Measurements from ENCODE around the gene GPX2.
A peak's percentile ranks its signal among the peaks of the same experiment; 100 is the strongest.

GPX2 gene

DNA sequence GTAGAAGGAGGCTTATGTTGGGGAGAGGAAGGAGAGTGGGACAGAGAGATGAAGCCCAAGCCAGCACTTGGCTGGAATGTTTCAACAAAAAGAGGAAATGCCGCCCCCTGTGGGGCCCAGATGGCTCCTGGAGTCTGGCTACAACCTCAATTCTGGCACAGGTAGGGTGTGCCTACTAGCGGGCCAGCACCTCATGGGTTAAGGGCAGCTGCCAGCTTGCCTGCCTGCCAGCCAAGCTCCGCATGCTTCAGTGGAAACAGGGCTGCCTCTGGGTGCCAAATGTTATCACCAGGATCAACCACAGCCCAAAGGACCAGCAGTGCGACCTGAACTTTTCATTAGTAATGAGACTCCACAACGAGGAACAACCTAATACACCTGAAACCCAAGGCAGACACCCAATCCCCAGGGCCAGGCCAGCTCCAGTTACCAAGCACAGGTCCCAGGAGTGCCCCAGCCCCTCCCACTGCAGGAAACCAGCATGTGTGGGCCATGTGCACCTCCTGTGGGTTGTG is 18.3 kb upstream of the GPX2 start:
- ATAC-seq, result no peak
- no peak for DNase-seq

DNA sequence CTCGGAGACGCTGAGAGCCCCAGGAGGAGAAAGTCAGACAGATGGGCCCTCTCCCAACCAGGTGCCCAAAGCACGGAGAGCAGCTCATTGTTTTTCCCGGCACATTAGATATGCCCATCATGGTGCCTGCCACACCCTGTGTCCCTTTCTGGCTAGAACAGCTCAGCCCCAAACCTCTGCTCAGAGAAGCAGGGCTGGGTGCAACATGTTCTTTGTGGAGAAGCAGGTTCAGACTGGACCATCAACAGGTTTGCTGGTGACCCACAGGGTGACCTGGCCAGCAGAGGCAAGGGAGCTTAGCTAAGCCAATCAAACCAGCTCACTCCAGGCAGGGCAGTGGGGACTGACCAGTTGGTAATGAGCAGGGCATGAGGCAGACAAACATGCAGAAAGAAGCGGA is 16.2 kb upstream of the GPX2 start:
- ATAC-seq (no peak), DNase-seq (no peak)

GRCh38 chr14:64958201-64958600 is 15.7 kb upstream of the GPX2 start:
- no peak for DNase-seq
- ATAC-seq, result no peak

DNA sequence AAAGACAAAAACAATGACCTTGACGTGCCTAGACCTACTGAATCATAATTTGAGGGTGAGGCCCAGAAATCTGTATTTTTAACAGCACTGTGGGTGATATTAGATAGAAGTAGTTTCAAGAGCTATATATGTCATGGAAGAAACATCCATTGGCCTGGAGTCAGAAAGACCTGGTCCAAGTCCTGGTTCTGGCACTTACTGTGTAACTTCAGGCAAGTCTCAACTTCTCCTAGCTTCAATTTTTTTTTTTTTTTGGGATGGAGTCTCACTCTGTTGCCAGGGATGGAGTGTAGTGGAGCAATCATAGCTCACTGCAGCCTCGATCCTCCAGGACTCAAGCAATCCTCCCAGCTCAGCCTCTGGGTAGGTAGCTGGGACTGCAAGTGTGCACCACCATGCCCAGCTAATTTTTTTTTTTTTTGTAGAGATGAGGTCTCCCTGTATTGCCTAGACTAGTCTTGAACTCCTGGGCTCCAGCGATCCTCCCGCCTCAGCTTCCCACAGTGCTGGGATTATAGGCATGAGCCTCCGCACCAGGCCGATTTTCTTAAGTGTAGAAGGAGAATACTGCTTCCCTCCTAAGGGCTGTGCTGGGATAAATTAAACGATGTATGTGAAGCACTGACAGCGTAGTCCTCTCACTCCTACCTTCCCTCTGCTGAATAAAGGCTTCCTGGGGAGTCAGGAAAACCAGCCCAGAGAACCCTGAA is 14.3 kb upstream of the GPX2 start:
- ATAC-seq, result no peak
- DNase-seq, result no peak

DNA sequence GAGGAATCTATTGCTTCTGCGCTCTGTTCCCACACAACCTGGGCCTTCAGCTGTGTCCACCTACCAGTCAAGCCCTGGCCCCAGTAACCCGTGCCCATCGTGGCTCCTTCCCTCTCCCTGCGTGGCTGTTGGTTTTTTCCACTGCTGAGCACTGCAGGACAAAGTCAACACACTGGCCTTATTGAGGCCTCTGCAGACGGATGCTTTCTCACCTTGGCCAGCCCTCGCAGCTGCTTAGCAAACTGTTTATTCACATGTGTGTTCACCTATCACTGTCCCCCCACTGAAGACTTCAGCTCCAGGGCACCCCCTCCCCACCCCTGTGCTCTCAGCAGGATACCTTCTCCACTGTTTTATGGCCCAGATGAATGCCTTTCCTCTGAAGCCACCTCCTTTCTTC is 12.8 kb upstream of the GPX2 start:
- no peak for ATAC-seq

GRCh38 chr14:64954491-64955240 is 12.1 kb upstream of the GPX2 start:
- ATAC-seq, result no peak
- no peak for DNase-seq

More for the DNA sequence above, 12.8 kb upstream of the GPX2 start:
- no peak for DNase-seq

- ATAC-seq, result no peak
Measured at GRCh38 chr14:64953661-64954060, 11.1 kb upstream of the GPX2 start.

DNA sequence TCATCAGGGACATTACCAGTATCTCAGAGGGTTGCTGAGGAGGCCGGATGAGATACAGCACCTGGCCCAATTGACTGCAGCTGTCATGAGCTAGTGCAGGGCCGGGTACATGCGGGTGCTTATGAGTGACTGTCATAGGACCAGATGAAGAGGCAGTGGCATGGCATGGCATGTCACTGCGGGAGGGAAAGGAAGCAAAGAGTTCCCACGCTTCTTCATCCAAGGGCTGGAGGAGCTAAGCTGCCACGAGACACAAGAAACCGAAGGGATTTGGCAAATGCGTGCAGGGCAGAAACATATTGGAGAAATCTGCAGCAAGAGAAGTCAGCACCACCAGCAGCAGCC is 10.7 kb upstream of the GPX2 start:
- ATAC-seq (no peak), DNase-seq (no peak)

More at GRCh38 chr14:64953661-64954060, 11.1 kb upstream of the GPX2 start:
- no peak for DNase-seq

DNA sequence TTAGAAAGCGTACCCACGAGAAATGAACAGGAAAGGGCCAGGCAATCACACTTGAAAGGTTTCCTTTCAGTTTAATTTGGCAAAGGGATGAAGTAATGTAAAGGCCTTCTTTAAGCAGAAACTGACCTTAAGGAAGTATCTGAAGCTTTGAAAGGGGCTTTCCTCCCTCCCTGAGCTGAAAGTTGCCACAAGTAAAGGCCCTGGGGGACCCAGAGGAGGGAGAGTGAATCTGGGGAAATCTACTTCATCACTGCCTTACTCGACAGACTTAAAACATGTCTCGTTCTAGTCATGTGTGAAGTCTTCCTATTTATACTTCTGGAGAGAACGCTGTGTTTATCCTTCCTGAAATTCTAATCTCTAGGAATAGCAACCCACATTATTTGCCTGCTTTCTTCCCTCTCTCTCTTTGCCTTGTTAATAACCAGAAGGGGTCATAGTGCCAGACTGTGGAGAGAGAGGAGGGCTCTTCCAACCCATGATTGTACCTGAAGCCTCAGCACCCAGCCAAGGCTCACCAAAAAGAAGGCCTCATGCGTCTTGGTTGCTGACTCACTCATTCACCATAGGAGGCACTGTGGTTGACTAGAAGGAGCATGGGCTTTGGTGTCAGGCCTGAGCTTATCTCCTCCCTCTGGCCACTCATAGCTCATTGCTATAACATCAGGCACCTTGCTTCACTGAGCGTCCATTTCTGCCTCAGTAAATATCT is 10.2 kb upstream of the GPX2 start:
- ATAC-seq, result peak; percentile 66
- DNase-seq, result no peak

DNA sequence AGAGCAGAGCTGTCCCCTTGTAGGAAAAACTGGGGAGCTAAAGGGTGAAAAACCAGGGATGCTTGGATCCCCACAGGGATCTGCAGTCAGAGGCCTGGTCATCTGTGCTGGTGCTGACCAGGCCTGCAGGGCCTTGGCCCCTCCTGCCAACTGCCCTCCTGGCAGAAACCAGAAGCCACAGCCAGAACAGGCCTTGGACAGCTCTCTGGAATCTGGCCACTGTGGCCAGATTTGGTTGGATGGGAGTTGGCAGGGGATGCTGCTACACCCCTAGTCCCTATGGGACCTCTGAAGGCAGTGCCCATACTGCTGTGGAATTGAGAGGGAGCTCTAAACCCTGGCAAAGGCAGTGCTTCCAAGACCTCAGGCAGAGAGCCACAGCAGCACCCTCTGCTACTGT is 9.2 kb upstream of the GPX2 start:
- ATAC-seq, result no peak
- no peak for DNase-seq

DNA sequence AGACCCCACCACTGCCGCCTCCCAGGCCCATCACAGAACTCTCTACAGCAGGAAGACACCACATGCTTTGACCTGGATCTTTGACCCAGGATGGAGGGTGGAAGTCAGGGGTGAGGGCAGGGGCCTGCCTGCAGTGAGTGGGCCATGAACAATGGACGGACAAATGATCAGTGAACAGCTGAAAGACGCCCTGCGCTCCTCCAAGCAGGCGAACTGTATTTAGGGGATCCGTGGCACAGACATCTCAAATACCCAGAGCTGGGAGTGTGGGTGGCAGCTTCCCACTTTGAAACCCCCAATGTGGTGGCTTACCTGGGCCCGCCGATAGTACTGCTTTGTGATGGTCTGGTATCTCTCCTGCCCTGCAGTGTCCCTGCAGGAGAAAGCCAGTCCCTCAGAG is 8.7 kb upstream of the GPX2 start:
- ATAC-seq (no peak), DNase-seq (no peak)

GRCh38 chr14:64950889-64951288 is 8.3 kb upstream of the GPX2 start:
- ATAC-seq, result no peak
- no peak for DNase-seq

DNA sequence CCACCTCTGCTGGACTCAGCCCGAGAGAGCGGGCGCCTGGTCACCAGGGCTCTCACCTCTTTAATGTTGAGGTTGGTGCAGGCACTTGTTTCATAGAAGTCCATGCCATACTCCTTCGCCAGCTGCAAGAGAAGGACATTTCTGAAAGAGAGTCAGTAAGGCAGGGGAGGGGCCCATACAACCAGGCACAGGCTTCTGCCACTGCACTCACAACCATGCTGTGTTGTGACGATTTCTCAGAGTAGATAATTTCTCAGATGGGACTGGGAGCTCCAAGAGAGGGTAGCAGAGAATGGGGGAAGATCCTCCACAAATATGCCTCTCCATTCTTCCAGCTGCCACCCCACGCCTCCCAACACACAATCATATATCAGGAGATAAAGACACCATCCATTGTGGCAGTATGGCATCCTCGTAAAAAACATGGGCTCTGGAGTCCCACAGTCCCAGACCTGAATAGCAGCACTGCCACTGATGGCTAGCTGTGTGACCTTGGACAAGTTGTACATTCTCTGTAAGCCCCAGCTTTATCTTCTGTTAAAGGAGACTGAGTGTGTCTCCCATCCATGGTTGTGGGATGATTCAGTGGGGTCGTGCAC is 6.2 kb upstream of the GPX2 start:
- ATAC-seq (no peak), DNase-seq (no peak)

GRCh38 chr14:64947710-64948611 is 5.4 kb upstream of the GPX2 start:
- ATAC-seq (no peak), DNase-seq (no peak)

DNA sequence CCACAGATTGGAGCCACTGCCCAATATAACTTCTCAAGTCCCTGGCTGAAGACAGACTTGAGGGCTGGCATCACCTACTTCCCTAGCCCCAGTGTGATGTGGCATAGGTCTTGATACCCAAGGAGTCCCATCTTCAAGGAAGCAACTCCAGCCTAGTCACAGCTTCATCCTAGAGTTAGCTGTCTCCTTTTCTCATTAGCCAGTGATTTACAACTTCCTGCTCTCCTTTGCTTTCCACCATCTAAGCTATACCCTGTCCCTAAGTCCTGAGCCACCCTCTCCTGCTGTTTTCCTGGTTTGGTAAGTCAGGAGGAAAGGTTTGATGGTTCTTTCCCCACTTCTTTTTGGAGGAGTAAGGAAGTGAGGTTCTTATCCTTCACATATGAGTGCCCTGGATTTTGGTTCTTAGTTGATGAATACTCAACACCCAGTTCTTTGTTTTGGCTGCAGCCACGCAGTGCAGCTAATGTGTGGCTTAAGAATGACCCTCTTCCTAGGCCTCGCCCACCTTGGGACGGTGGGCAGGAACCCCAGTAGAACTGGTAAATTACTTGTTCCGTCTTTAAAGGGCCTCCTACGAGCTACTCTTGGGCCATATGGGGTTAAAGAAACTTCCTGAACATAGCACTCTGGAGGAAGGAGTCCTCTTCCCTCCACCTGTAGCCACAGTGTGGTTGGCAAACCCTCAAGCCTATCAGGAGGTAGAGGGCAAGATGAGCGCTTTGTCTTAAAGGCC is 3.9 kb upstream of the GPX2 start:
- ATAC-seq (no peak), DNase-seq (no peak)

DNA sequence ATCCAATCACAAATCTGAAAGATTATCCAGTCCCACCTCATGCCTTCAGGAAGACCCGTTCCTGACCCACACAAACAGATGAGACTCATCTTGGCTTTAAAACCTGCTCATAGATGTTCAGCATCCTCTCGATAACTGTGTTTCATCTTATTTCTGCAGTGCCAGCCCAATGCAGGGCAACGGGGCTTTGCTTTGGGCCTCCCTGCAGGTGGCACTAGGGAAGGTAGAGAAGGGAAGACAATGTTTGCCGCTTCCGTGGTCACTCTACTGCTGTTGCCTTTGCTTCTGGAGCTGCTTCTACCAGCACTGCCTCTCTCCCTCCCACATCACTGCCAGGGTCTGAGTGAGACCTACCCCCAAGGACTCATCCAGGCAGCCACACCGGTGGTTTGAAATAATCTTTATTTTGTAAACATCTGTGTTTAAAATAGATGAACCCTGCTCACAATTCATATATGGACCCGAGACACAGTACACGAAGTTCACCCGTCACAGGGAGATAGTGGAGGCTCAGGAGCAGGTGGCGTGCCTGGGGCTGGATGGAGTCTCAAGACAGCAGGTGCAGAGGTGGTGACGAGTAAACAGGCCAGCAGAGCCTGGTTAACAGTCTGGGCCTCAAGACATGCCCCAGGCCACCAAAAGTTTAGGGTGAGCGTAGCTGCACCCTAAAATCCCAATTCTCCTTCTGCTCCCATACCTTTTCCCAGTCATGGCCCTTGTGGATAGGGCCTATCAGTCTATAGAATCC is 3.1 kb upstream of the GPX2 start:
- no peak for ATAC-seq
- no peak for DNase-seq

DNA sequence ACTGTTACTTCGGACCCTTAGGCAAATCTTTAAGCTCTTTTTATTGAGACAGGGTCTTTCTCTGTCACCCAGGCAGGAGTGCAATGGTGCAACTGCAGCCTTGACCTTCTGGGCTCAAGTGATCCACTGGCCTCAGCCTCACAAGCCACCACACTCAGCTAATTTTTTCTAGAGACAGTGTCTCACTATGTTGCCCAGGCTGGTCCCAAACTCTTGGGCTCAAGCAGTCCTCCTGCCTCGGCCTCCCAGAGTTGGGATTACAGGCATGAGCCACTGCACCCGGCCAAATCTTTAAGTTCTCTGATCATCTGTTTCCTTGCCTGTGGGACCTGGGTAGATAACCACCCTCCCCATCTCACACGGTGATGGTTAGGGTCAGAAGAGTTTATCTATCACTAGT is 2.3 kb upstream of the GPX2 start:
- DNase-seq, result no peak
- ATAC-seq, result no peak

- DNase-seq, result no peak
- no peak for ATAC-seq
Measured at GRCh38 chr14:64944041-64944440, 1.5 kb upstream of the GPX2 start.

DNA sequence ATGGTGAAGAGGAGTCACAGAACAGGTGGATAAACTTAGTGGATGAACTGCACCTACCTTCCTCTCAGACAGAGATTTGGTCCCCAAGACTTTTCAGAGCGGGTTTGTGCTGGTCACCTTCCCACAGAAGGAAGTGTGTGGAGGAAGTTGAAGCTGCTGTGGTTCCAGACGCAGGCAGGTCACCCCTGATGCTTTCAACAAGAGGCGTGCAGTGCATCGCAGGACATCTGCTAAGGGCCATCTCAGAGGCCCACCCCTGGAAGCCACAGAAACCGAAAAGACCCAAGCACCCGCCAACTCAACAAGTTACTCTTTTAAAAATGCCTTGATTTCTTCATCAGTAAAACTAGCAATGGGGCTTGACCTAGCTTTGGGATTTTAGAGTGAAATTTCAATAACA is 1.0 kb upstream of the GPX2 start:
- ATAC-seq, result no peak

DNA sequence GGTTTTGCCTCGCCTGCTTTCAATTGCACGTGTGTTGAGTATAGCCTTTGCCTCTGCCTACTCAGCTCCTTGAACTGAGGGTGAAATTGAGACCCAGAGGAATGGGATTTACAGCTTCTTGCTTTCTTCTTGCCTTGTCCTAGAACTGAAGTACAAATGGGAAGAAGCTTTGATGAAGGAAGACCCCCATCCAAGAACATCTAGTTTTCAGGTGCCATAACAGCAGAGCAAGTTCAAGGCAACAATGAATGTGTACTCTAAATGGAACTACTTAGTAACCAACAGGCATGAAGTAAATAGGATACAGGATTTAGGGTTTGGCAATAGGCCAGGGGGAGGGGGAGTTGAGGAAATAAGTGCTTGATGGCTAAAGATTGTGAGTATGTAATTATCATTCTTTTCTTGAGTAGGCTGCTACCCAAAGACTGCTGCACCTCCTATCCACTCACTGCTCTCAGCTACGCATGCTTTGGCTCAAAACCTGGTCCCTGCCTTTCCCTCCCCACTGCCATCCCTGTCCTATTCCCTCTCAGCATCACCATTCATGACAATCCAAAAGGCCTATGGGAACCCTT is 2.1 kb downstream of the GPX2 start:
- no peak for ATAC-seq

More for the DNA sequence above, 1.0 kb upstream of the GPX2 start:
- DNase-seq, result no peak

More for the DNA sequence above, 2.1 kb downstream of the GPX2 start:
- no peak for DNase-seq

Measured in stimulated activated naive CD8-positive, alpha-beta T cell treated with anti-CD3 and anti-CD28 coated beads, Interleukin-15, Interleukin-2, amounts not matched to agents 100 U/mL and 50 U/mL, for 24 hours (primary cell).